HG02943 (cell line): ENCODE data around the gene DOCK1.

Experiments used
- ATAC-seq: cut with Tn5 transposase; IDR thresholded peaks from one replicate; pipeline ENCODE4 v1.9.1; 2021; ENCODE audit warnings: mild to moderate bottlenecking, low read depth, moderate library complexity; ENCODE audit not compliant: unreplicated experiment

Gene DOCK1

GRCh38 chr10:127405221-127405620 is 500.0 kb downstream of the DOCK1 start:
- no peak for ATAC-seq

GRCh38 chr10:127406018-127406550 is 500.9 kb downstream of the DOCK1 start:
- no peak for ATAC-seq

GRCh38 chr10:127407551-127407950 is 502.3 kb downstream of the DOCK1 start:
- no peak for ATAC-seq

GRCh38 chr10:127408112-127408710 is 503.0 kb downstream of the DOCK1 start:
- ATAC-seq, result no peak

GRCh38 chr10:127408733-127409132 is 503.5 kb downstream of the DOCK1 start:
- ATAC-seq, result no peak

GRCh38 chr10:127410030-127410429 is 504.8 kb downstream of the DOCK1 start:
- ATAC-seq, result no peak

GRCh38 chr10:127411062-127411461 is 505.8 kb downstream of the DOCK1 start:
- no peak for ATAC-seq

GRCh38 chr10:127413326-127413725 is 508.1 kb downstream of the DOCK1 start:
- ATAC-seq, result no peak

- no peak for ATAC-seq
These were observed 508.8 kb downstream of the DOCK1 start for GRCh38 chr10:127414024-127414423.

GRCh38 chr10:127415116-127415515 is 509.9 kb downstream of the DOCK1 start:
- no peak for ATAC-seq

- ATAC-seq, result no peak
These were observed 510.8 kb downstream of the DOCK1 start for GRCh38 chr10:127415901-127416581.

GRCh38 chr10:127417031-127417430 is 511.8 kb downstream of the DOCK1 start:
- ATAC-seq, result no peak

- no peak for ATAC-seq
These were observed 512.6 kb downstream of the DOCK1 start for GRCh38 chr10:127417686-127418401.

GRCh38 chr10:127418536-127419168 is 513.4 kb downstream of the DOCK1 start:
- no peak for ATAC-seq

- ATAC-seq, result no peak
These were observed 515.0 kb downstream of the DOCK1 start for GRCh38 chr10:127420138-127420684.

- ATAC-seq, result no peak
These were observed 518.1 kb downstream of the DOCK1 start for GRCh38 chr10:127423218-127423915.

GRCh38 chr10:127424594-127425264 is 519.5 kb downstream of the DOCK1 start:
- no peak for ATAC-seq

GRCh38 chr10:127426746-127427145 is 521.5 kb downstream of the DOCK1 start:
- ATAC-seq, result no peak

GRCh38 chr10:127427926-127428325 is 522.7 kb downstream of the DOCK1 start:
- ATAC-seq, result no peak
